HepG2 (cell line): ENCODE data around the gene PRSS53. TPM values are rescaled to one million over a fixed set of nuclear protein-coding genes. Genes with fewer than 3 reads are reported as not detected.

Source experiments
- AKAP8 ChIP-seq: sonication (generic); formaldehyde crosslinking; IDR thresholded peaks from 2 replicates; pipeline ENCODE4 v1.5.1; 2020; ENCODE audit warnings: mild to moderate bottlenecking, missing genetic modification reagents
- HNRNPH1 ChIP-seq: fragments of 200-400 bp; formaldehyde crosslinking; optimal IDR thresholded peaks from 2 replicates; pipeline ENCODE3; 2017; ENCODE audit warnings: mild to moderate bottlenecking, low read depth, low read length
- KAT7 ChIP-seq: IDR thresholded peaks from 2 replicates; pipeline ENCODE4 v1.6.1; 2018; ENCODE audit warnings: borderline replicate concordance, missing compliant biosample characterization
- MTA3 ChIP-seq: sonication (generic); formaldehyde crosslinking; IDR thresholded peaks from 2 replicates; pipeline ENCODE4 v1.4.0; 2020; ENCODE audit warnings: missing genetic modification reagents
- NR2F2 ChIP-seq: IDR thresholded peaks from 2 replicates; pipeline ENCODE4 v1.6.1; 2012; ENCODE audit warnings: low read depth, inconsistent platforms, borderline replicate concordance
- PAX8 ChIP-seq: sonication (generic); formaldehyde crosslinking; IDR thresholded peaks from 2 replicates; pipeline ENCODE4 v1.8.0; 2022; ENCODE audit warnings: mild to moderate bottlenecking, missing genetic modification reagents, borderline replicate concordance
- PRPF4 ChIP-seq: fragments of 200-400 bp; formaldehyde crosslinking; IDR thresholded peaks from 2 replicates; pipeline ENCODE4 v1.6.1; 2016; ENCODE audit warnings: low read length, low read depth; ENCODE audit not compliant: poor library complexity, severe bottlenecking
- THAP11 ChIP-seq: IDR thresholded peaks from 2 replicates; pipeline ENCODE4 v1.6.1; 2016; ENCODE audit warnings: missing biosample characterization, missing genetic modification reagents
- ZMYM4 ChIP-seq: sonication (generic); formaldehyde crosslinking; IDR thresholded peaks from 2 replicates; pipeline ENCODE4 v1.8.1; 2023; ENCODE audit warnings: mild to moderate bottlenecking, missing genetic modification reagents
- ZNF264 ChIP-seq: sonication (generic); formaldehyde crosslinking; IDR thresholded peaks from 2 replicates; pipeline ENCODE4 v1.4.0; 2020; ENCODE audit warnings: missing genetic modification reagents
- ZNF282 ChIP-seq: fragments of 450-650 bp; IDR thresholded peaks from 2 replicates; pipeline ENCODE4 v1.6.1; 2018; ENCODE audit not compliant: partially characterized antibody
- ZNF33B ChIP-seq: sonication (generic); formaldehyde crosslinking; IDR thresholded peaks from 2 replicates; pipeline ENCODE4 v1.5.1; 2020; ENCODE audit warnings: mild to moderate bottlenecking, missing genetic modification reagents
- ZNF367 ChIP-seq: sonication (generic); formaldehyde crosslinking; IDR thresholded peaks from 2 replicates; pipeline ENCODE4 v1.4.0; 2020; ENCODE audit warnings: missing genetic modification reagents, borderline replicate concordance
- ZNF451 ChIP-seq: sonication (generic); formaldehyde crosslinking; IDR thresholded peaks from 2 replicates; pipeline ENCODE4 v1.5.0; 2020; ENCODE audit warnings: mild to moderate bottlenecking, missing genetic modification reagents
- ZNF605 ChIP-seq: sonication (generic); formaldehyde crosslinking; IDR thresholded peaks from 2 replicates; pipeline ENCODE4 v1.8.0; 2022; ENCODE audit warnings: mild to moderate bottlenecking, missing genetic modification reagents
- ZNF790 ChIP-seq: sonication (generic); formaldehyde crosslinking; IDR thresholded peaks from 2 replicates; pipeline ENCODE4 v1.8.0; 2022; ENCODE audit warnings: missing genetic modification reagents, mild to moderate bottlenecking, borderline replicate concordance
- polyA plus RNA-seq, 8 experiments: library from polyadenylated mRNA; depleted of rRNA in 3 of 8; stranded (reverse) in 7 of 8; unstranded in 1 of 8; fragments of >200 nt; fragmentation: Illumina TruSeq in 4 of 8; extraction: Trizol in 4 of 8; gene quantifications; 2 replicates each; pipeline versions ENCODE4 v1.2.1 to v1.2.3, GENCODE V29; 2011 to 2016; ENCODE audit warnings: low read depth in 4 of 8, missing spikeins in 1 of 8, mixed read lengths in 1 of 8; ENCODE audit not compliant: insufficient read depth in 1 of 8
- total RNA-seq, 5 experiments: library from RNA; depleted of rRNA; stranded (reverse); fragments of >200 nt; fragmentation: Illumina TruSeq; extraction: Trizol; gene quantifications; 2 replicates each; pipeline ENCODE4 v1.2.3, GENCODE V29; 2016; ENCODE audit warnings: low read depth in 1 of 5
- TF ChIP-seq, protein P1 (sequence below): sonication (generic); formaldehyde crosslinking; IDR thresholded peaks from 2 replicates; pipeline ENCODE4 v1.4.0; 2020; ENCODE audit warnings: missing genetic modification reagents
- TF ChIP-seq, protein P2 (sequence below): sonication (generic); formaldehyde crosslinking; IDR thresholded peaks from 2 replicates; pipeline ENCODE4 v1.8.1; 2022; ENCODE audit warnings: low read depth, mild to moderate bottlenecking, missing genetic modification reagents
- TF ChIP-seq, protein P3 (sequence below): sonication (generic); formaldehyde crosslinking; IDR thresholded peaks from 2 replicates; pipeline ENCODE4 v1.9.0; 2022; ENCODE audit warnings: low read depth, missing genetic modification reagents
- TF ChIP-seq, protein P4 (sequence below): fragments of 450-650 bp; IDR thresholded peaks from 2 replicates; pipeline ENCODE4 v1.6.1; 2017

The PRSS53 gene
- total and polyA plus RNA-seq, 2 of the 13 experiments (the other 11 are each of a cell fraction or from before 2014, with no cell fraction given): 2.2 to 7.4 TPM

DNA sequence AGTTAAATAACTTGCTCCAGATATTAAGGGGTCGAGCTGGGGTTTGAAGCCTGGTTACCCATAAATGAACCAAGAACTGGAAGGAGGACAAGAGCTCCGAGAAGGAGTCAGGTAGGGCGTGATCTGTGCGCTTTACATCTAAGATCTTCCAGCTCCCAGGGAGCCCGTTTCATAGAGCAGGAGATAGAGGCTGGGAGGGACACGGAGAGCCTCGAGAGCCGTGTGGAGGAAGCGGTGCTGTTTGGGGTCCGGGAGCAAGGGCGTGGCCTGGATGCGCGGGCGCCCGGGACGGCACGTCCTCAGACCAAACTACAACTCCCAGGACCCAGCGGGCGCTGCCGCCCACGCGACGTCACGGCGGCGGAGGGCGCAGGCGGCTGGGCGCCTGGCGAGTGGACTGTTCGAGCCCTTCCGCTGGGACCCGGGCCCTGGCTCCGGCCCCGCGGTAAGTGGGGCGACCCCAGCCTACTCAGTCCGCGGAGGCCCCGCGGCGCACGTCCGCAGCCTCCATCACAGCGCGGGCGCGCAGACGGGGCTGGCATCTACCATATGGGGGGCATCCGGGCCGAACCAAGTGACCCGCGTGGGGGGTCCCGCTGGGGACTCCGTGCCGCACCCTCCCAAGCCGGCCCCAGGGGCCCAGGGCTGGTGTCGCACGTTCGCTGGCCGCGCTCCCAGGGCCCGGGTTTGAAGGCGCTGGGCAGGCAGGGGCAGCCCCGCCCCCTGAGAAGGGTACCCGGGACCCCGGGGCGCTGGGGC, 19.5 kb upstream of the PRSS53 start, which contains the start of gene BCKDK (continued):
- TF ChIP-seq, protein P1, sequence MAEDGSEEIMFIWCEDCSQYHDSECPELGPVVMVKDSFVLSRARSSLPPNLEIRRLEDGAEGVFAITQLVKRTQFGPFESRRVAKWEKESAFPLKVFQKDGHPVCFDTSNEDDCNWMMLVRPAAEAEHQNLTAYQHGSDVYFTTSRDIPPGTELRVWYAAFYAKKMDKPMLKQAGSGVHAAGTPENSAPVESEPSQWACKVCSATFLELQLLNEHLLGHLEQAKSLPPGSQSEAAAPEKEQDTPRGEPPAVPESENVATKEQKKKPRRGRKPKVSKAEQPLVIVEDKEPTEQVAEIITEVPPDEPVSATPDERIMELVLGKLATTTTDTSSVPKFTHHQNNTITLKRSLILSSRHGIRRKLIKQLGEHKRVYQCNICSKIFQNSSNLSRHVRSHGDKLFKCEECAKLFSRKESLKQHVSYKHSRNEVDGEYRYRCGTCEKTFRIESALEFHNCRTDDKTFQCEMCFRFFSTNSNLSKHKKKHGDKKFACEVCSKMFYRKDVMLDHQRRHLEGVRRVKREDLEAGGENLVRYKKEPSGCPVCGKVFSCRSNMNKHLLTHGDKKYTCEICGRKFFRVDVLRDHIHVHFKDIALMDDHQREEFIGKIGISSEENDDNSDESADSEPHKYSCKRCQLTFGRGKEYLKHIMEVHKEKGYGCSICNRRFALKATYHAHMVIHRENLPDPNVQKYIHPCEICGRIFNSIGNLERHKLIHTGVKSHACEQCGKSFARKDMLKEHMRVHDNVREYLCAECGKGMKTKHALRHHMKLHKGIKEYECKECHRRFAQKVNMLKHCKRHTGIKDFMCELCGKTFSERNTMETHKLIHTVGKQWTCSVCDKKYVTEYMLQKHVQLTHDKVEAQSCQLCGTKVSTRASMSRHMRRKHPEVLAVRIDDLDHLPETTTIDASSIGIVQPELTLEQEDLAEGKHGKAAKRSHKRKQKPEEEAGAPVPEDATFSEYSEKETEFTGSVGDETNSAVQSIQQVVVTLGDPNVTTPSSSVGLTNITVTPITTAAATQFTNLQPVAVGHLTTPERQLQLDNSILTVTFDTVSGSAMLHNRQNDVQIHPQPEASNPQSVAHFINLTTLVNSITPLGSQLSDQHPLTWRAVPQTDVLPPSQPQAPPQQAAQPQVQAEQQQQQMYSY: peak; percentile 40; the same call in 1 of the 2 replicates
- TF ChIP-seq ZNF264 (CRISPR knock-in tag) (no peak; the same call in 1 of the 2 replicates), MTA3 (CRISPR knock-in tag) (no peak), ZNF790 (CRISPR knock-in tag) (peak; percentile 87; the same call in 1 of the 2 replicates), AKAP8 (CRISPR knock-in tag) (no peak), ZNF282 (no peak), ZNF367 (no peak), PAX8 (CRISPR knock-in tag) (peak; percentile 81; the same call in 1 of the 2 replicates), THAP11 (peak; percentile 100), NR2F2 (no peak), ZNF451 (CRISPR knock-in tag) (0 out of 2 replicates have a peak, but pooled peaks have one; percentile 62), HNRNPH1 (no peak), ZMYM4 (CRISPR knock-in tag) (no peak), ZNF33B (CRISPR knock-in tag) (no peak), ZNF605 (CRISPR knock-in tag) (peak; percentile 75; the same call in 1 of the 2 replicates), PRPF4 (no peak), KAT7 (CRISPR knock-in tag) (peak; percentile 83; the same call in 1 of the 2 replicates)
- TF ChIP-seq, protein P2, sequence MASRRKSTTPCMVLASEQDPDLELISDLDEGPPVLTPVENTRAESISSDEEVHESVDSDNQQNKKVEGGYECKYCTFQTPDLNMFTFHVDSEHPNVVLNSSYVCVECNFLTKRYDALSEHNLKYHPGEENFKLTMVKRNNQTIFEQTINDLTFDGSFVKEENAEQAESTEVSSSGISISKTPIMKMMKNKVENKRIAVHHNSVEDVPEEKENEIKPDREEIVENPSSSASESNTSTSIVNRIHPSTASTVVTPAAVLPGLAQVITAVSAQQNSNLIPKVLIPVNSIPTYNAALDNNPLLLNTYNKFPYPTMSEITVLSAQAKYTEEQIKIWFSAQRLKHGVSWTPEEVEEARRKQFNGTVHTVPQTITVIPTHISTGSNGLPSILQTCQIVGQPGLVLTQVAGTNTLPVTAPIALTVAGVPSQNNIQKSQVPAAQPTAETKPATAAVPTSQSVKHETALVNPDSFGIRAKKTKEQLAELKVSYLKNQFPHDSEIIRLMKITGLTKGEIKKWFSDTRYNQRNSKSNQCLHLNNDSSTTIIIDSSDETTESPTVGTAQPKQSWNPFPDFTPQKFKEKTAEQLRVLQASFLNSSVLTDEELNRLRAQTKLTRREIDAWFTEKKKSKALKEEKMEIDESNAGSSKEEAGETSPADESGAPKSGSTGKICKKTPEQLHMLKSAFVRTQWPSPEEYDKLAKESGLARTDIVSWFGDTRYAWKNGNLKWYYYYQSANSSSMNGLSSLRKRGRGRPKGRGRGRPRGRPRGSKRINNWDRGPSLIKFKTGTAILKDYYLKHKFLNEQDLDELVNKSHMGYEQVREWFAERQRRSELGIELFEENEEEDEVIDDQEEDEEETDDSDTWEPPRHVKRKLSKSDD: peak; percentile 63; the same call in 1 of the 2 replicates
- TF ChIP-seq, protein P3, sequence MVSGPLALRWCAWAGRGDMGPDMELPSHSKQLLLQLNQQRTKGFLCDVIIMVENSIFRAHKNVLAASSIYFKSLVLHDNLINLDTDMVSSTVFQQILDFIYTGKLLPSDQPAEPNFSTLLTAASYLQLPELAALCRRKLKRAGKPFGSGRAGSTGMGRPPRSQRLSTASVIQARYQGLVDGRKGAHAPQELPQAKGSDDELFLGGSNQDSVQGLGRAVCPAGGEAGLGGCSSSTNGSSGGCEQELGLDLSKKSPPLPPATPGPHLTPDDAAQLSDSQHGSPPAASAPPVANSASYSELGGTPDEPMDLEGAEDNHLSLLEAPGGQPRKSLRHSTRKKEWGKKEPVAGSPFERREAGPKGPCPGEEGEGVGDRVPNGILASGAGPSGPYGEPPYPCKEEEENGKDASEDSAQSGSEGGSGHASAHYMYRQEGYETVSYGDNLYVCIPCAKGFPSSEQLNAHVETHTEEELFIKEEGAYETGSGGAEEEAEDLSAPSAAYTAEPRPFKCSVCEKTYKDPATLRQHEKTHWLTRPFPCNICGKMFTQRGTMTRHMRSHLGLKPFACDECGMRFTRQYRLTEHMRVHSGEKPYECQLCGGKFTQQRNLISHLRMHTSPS (CRISPR knock-in tag): no peak; the same call in 1 of the 2 replicates
- TF ChIP-seq, protein P4, sequence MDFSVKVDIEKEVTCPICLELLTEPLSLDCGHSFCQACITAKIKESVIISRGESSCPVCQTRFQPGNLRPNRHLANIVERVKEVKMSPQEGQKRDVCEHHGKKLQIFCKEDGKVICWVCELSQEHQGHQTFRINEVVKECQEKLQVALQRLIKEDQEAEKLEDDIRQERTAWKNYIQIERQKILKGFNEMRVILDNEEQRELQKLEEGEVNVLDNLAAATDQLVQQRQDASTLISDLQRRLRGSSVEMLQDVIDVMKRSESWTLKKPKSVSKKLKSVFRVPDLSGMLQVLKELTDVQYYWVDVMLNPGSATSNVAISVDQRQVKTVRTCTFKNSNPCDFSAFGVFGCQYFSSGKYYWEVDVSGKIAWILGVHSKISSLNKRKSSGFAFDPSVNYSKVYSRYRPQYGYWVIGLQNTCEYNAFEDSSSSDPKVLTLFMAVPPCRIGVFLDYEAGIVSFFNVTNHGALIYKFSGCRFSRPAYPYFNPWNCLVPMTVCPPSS: no peak
